GM12878 (cell line): ENCODE results near the gene SNX32.

ENCODE experiments used
- ATF7 ChIP-seq: fragments of 450-650 bp; IDR thresholded peaks from 2 replicates; pipeline ENCODE4 v1.6.1; 2016; ENCODE audit warnings: low read depth, mild to moderate bottlenecking
- CBFB ChIP-seq: IDR thresholded peaks from 2 replicates; pipeline ENCODE4 v1.6.1; 2016; ENCODE audit warnings: antibody characterized with exemption, low read depth
- HDAC2 ChIP-seq: fragments of 200-600 bp; sonication (generic); IDR thresholded peaks from 2 replicates; pipeline ENCODE4 v1.6.1; 2017
- JUNB ChIP-seq: IDR thresholded peaks from 2 replicates; pipeline ENCODE4 v1.6.1; 2016; ENCODE audit warnings: antibody characterized with exemption, mild to moderate bottlenecking
- NR2C2 ChIP-seq: IDR thresholded peaks from 2 replicates; pipeline ENCODE4 v1.6.1; 2011; ENCODE audit warnings: borderline replicate concordance, low read depth; ENCODE audit not compliant: control insufficient read depth, insufficient read length
- POLR2AphosphoS2 ChIP-seq: IDR thresholded peaks from 2 replicates; pipeline ENCODE4 v1.6.1; 2011; ENCODE audit warnings: low read depth, mild to moderate bottlenecking, low read length, improper control_type of control experiment, moderate library complexity
- SRF ChIP-seq, 2 experiments: IDR thresholded peaks; 2 replicates each; pipeline ENCODE4 v1.6.1; 2011; ENCODE audit warnings: low read depth in 2 of 2, low read length in 2 of 2, mild to moderate bottlenecking in 1 of 2, moderate library complexity in 1 of 2
- TF ChIP-seq, protein P1 (sequence below), 3 experiments: IDR thresholded peaks in 2 of 3; conservative IDR thresholded peaks in 1 of 3; 2 replicates each; pipeline ENCODE4 v1.5.1; 2011; ENCODE audit warnings: low read depth in 3 of 3, low read length in 3 of 3, mild to moderate bottlenecking in 3 of 3, control low read depth in 2 of 3, moderate library complexity in 2 of 3, inconsistent platforms in 1 of 3, mixed read lengths in 1 of 3; ENCODE audit not compliant: control insufficient read depth in 2 of 3, insufficient read depth in 1 of 3; ENCODE audit errors: extremely low read depth in 1 of 3
- TF ChIP-seq, protein P2 (sequence below): IDR thresholded peaks from 2 replicates; pipeline ENCODE4 v1.6.1; 2011; ENCODE audit warnings: low read depth, low read length, improper control_type of control experiment, borderline replicate concordance
- TF ChIP-seq, protein P3 (sequence below): fragments of 450-650 bp; IDR thresholded peaks from 2 replicates; pipeline ENCODE4 v1.6.1; 2014; ENCODE audit warnings: mild to moderate bottlenecking

DNA sequence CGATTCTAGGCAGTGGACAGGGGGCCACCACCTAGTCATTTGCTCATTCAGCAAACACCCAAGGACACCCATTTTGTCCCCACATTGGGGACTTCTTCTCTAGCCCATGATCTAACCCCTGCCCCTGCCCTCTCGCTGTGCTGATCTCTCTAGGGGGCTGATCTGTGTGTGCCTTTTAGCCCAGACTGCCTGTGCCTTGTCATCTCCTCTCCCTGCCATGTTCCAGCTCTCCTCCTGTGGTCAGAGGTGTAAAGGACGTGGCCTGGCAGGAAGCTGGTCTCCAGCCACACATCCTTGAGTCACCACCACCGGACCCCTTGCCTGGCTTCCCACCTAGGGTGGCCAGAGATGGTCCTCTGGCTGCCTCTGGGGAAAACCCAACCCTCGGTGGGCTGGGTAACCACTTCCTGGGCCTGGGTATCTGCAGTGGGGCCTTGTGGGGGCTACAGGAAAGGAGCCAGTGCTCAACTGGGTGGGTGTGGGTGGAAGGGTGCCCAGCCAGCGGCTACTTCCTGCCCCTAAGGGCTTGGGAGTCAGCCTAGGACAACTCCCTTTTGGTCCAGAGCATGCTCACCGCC is 47.2 kb downstream of the SNX32 start:
- TF ChIP-seq, protein P1, sequence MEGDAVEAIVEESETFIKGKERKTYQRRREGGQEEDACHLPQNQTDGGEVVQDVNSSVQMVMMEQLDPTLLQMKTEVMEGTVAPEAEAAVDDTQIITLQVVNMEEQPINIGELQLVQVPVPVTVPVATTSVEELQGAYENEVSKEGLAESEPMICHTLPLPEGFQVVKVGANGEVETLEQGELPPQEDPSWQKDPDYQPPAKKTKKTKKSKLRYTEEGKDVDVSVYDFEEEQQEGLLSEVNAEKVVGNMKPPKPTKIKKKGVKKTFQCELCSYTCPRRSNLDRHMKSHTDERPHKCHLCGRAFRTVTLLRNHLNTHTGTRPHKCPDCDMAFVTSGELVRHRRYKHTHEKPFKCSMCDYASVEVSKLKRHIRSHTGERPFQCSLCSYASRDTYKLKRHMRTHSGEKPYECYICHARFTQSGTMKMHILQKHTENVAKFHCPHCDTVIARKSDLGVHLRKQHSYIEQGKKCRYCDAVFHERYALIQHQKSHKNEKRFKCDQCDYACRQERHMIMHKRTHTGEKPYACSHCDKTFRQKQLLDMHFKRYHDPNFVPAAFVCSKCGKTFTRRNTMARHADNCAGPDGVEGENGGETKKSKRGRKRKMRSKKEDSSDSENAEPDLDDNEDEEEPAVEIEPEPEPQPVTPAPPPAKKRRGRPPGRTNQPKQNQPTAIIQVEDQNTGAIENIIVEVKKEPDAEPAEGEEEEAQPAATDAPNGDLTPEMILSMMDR (IDR thresholded peaks at IDR 0.05 in 2 of 3, conservative IDR thresholded peaks at IDR 0.05 in 1 of 3; ENCODE audit: control insufficient read depth in 2 of 3, extremely low read depth in 1 of 3, insufficient read depth in 1 of 3, low read depth in 3 of 3, low read length in 3 of 3): no peak
- TF ChIP-seq, protein P2, sequence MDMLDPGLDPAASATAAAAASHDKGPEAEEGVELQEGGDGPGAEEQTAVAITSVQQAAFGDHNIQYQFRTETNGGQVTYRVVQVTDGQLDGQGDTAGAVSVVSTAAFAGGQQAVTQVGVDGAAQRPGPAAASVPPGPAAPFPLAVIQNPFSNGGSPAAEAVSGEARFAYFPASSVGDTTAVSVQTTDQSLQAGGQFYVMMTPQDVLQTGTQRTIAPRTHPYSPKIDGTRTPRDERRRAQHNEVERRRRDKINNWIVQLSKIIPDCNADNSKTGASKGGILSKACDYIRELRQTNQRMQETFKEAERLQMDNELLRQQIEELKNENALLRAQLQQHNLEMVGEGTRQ: no peak
- TF ChIP-seq, protein P3, sequence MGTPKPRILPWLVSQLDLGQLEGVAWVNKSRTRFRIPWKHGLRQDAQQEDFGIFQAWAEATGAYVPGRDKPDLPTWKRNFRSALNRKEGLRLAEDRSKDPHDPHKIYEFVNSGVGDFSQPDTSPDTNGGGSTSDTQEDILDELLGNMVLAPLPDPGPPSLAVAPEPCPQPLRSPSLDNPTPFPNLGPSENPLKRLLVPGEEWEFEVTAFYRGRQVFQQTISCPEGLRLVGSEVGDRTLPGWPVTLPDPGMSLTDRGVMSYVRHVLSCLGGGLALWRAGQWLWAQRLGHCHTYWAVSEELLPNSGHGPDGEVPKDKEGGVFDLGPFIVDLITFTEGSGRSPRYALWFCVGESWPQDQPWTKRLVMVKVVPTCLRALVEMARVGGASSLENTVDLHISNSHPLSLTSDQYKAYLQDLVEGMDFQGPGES: no peak
- TF ChIP-seq JUNB (no peak), CBFB (no peak), SRF (IDR thresholded peaks at IDR 0.05; ENCODE audit: low read depth in 2 of 2, low read length in 2 of 2) (no peak), NR2C2 (no peak), HDAC2 (no peak), POLR2AphosphoS2 (no peak), ATF7 (no peak)
